ENCODE measurements around the gene PTH2R. TPM values are rescaled to one million over a fixed set of nuclear protein-coding genes. Genes with fewer than 3 reads are reported as not detected.
"Not testable (repeated sequence)": the region's sequence is repeated elsewhere in the genome, so short reads cannot be mapped to it uniquely, and the experiment has no call there.

The PTH2R gene
- total and polyA plus RNA-seq, 4 donors, result 0.01 to 1.5 (median 0.08) TPM; not detected in 1

DNA sequence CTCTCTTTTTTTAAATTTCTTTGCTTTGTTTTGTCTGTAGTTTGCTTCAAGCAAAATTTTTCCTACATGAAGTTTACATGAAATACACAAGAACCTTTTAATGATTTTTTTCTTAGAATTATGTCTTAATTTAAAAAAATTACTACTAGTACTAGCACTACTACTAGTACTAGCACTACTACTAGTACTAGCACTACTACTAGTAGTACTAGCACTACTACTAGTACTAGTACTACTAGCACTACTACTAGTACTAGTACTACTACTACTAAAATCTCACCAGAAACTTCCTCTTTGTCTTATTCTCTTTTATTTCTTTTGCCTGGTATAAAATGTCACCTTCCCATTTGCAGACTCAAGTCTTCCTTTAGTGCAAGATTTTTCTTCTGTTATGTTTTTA is 71.1 kb downstream of the PTH2R start:
- H3K4me3 ChIP-seq (ENCODE audit: low read depth in 1 of 3, low read length in 3 of 3), result no peak overlapping the region
- H3K27ac ChIP-seq (ENCODE audit: low read depth in 1 of 2, low read length in 2 of 2), result no peak overlapping the region
- H3K9ac ChIP-seq (ENCODE audit: low read depth in 1 of 2, low read length in 2 of 2), result no peak overlapping the region
- no peak for DNase-seq (ENCODE audit: low spot score)
- no peaks in the 10 kb centered on the region for H3K36me3 ChIP-seq (ENCODE audit: control insufficient read depth in 4 of 4, insufficient read depth in 3 of 4, low read depth in 1 of 4, low read length in 3 of 4)
- H3K9me3 ChIP-seq (ENCODE audit: control insufficient read depth in 4 of 4, low read length in 3 of 4), result peaks cover 0 to 2% (median 0%) of the 10 kb centered on the region in 4 donors
- TF ChIP-seq FOXA1 (IDR thresholded peaks at IDR 0.05) (no peak), REST (IDR thresholded peaks at IDR 0.05) (no peak), GABPA (IDR thresholded peaks at IDR 0.05 in 1 of 2, conservative IDR thresholded peaks at IDR 0.05 in 1 of 2) (no peak), EGR1 (IDR thresholded peaks at IDR 0.05; ENCODE audit: low read depth in 2 of 2) (no peak), JUND (IDR thresholded peaks at IDR 0.05) (no peak), YY1 (IDR thresholded peaks at IDR 0.05) (no peak), RAD21 (IDR thresholded peaks at IDR 0.05) (no peak), NR2F2 (IDR thresholded peaks at IDR 0.05) (no peak), RXRA (IDR thresholded peaks at IDR 0.05) (no peak), SP1 (IDR thresholded peaks at IDR 0.05) (no peak)
- TF ChIP-seq, protein P1, sequence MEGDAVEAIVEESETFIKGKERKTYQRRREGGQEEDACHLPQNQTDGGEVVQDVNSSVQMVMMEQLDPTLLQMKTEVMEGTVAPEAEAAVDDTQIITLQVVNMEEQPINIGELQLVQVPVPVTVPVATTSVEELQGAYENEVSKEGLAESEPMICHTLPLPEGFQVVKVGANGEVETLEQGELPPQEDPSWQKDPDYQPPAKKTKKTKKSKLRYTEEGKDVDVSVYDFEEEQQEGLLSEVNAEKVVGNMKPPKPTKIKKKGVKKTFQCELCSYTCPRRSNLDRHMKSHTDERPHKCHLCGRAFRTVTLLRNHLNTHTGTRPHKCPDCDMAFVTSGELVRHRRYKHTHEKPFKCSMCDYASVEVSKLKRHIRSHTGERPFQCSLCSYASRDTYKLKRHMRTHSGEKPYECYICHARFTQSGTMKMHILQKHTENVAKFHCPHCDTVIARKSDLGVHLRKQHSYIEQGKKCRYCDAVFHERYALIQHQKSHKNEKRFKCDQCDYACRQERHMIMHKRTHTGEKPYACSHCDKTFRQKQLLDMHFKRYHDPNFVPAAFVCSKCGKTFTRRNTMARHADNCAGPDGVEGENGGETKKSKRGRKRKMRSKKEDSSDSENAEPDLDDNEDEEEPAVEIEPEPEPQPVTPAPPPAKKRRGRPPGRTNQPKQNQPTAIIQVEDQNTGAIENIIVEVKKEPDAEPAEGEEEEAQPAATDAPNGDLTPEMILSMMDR (IDR thresholded peaks at IDR 0.05; ENCODE audit: low read depth, low read length, missing input control), result no peak
- TF ChIP-seq, protein P2, sequence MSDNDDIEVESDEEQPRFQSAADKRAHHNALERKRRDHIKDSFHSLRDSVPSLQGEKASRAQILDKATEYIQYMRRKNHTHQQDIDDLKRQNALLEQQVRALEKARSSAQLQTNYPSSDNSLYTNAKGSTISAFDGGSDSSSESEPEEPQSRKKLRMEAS (IDR thresholded peaks at IDR 0.05), result no peak
- TF ChIP-seq, protein P3, sequence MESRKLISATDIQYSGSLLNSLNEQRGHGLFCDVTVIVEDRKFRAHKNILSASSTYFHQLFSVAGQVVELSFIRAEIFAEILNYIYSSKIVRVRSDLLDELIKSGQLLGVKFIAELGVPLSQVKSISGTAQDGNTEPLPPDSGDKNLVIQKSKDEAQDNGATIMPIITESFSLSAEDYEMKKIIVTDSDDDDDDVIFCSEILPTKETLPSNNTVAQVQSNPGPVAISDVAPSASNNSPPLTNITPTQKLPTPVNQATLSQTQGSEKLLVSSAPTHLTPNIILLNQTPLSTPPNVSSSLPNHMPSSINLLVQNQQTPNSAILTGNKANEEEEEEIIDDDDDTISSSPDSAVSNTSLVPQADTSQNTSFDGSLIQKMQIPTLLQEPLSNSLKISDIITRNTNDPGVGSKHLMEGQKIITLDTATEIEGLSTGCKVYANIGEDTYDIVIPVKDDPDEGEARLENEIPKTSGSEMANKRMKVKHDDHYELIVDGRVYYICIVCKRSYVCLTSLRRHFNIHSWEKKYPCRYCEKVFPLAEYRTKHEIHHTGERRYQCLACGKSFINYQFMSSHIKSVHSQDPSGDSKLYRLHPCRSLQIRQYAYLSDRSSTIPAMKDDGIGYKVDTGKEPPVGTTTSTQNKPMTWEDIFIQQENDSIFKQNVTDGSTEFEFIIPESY (IDR thresholded peaks at IDR 0.05), result no peak
- H3K4me1 ChIP-seq (ENCODE audit: control insufficient read depth in 4 of 4, insufficient read depth in 4 of 4, low read length in 3 of 4), result no peaks in the 10 kb centered on the region
- peaks cover 0 to 2% (median 0%) of the 10 kb centered on the region in 4 donors for H3K27me3 ChIP-seq (ENCODE audit: control insufficient read depth in 4 of 4, insufficient read depth in 4 of 4, low read length in 3 of 4)

GRCh38 chr2:208479342-208479741 is 72.8 kb downstream of the PTH2R start:
- TF ChIP-seq SP1 (IDR thresholded peaks at IDR 0.05) (no peak), JUND (IDR thresholded peaks at IDR 0.05) (no peak), HNF4G (IDR thresholded peaks at IDR 0.05) (no peak), TAF1 (conservative IDR thresholded peaks at IDR 0.05) (no peak), GABPA (IDR thresholded peaks at IDR 0.05 in 1 of 2, conservative IDR thresholded peaks at IDR 0.05 in 1 of 2) (no peak), EGR1 (IDR thresholded peaks at IDR 0.05; ENCODE audit: low read depth in 2 of 2) (no peak), RXRA (IDR thresholded peaks at IDR 0.05) (no peak)
- TF ChIP-seq, protein P2 (IDR thresholded peaks at IDR 0.05), result no peak
- TF ChIP-seq, protein P1 (IDR thresholded peaks at IDR 0.05; ENCODE audit: low read depth, low read length, missing input control), result no peak
- TF ChIP-seq, protein P3 (IDR thresholded peaks at IDR 0.05), result no peak
- Histone ChIP-seq H3K9ac (ENCODE audit: low read depth in 1 of 2, low read length in 2 of 2) (no peak overlapping the region), H3K27me3 (ENCODE audit: control insufficient read depth in 4 of 4, insufficient read depth in 4 of 4, low read length in 3 of 4) (peaks cover 0 to 2% (median 0%) of the 10 kb centered on the region in 4 donors), H3K4me3 (ENCODE audit: low read depth in 1 of 3, low read length in 3 of 3) (no peak overlapping the region), H3K36me3 (ENCODE audit: control insufficient read depth in 4 of 4, insufficient read depth in 3 of 4, low read depth in 1 of 4, low read length in 3 of 4) (no peaks in the 10 kb centered on the region), H3K4me1 (ENCODE audit: control insufficient read depth in 4 of 4, insufficient read depth in 4 of 4, low read length in 3 of 4) (no peaks in the 10 kb centered on the region), H3K27ac (ENCODE audit: low read depth in 1 of 2, low read length in 2 of 2) (no peak overlapping the region), H3K9me3 (ENCODE audit: control insufficient read depth in 4 of 4, low read length in 3 of 4) (peaks cover 0 to 3% (median 0%) of the 10 kb centered on the region in 4 donors)
- DNase-seq (ENCODE audit: low spot score), result no peak
- 84% methylated on average over 5 of the region's 5 CpGs for WGBS

DNA sequence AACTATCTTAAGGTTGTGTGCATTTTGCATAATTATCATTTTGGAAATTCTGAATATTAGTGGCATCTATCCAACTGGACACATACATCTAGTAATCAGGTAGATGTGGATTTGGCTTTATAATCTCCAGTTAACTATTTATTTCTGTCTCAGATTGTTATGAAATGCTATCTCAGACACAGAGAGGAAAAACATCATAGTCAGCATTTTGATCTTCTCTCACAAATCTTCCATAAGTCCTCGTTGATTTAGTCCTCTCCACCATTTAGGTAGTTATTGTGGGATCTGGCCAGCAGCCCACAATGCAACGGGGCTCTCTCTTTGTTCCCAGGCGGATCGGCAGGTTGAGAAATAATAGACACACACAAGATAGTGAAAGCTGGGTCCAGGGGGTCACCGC is 75.4 kb downstream of the PTH2R start:
- 72% methylated on average over 5 of the region's 5 CpGs for WGBS
- not testable (repeated sequence) for H3K9me3 ChIP-seq (ENCODE audit: control insufficient read depth in 4 of 4, low read length in 3 of 4); H3K36me3 ChIP-seq (ENCODE audit: control insufficient read depth in 4 of 4, insufficient read depth in 3 of 4, low read depth in 1 of 4, low read length in 3 of 4); H3K27me3 ChIP-seq (ENCODE audit: control insufficient read depth in 4 of 4, insufficient read depth in 4 of 4, low read length in 3 of 4); H3K27ac ChIP-seq (ENCODE audit: low read depth in 1 of 2, low read length in 2 of 2); H3K4me3 ChIP-seq (ENCODE audit: low read depth in 1 of 3, low read length in 3 of 3); DNase-seq (ENCODE audit: low spot score); H3K9ac ChIP-seq (ENCODE audit: low read depth in 1 of 2, low read length in 2 of 2); H3K4me1 ChIP-seq (ENCODE audit: control insufficient read depth in 4 of 4, insufficient read depth in 4 of 4, low read length in 3 of 4)
